Neural progenitor cell (in vitro differentiated cells): Measurements from ENCODE around the gene OAS2. TPM values are rescaled to one million over a fixed set of nuclear protein-coding genes. Genes with fewer than 3 reads are reported as not detected.

ENCODE experiments used
- DNase-seq: peaks from one replicate; pipeline ENCODE4 v3.0.0-alpha.2; 2016; ENCODE audit warnings: low spot score
- H2AFZ ChIP-seq: fragments of 200-600 bp; sonication (generic); replicated peaks from 2 replicates; pipeline ENCODE4 v1.6.1; 2016; ENCODE audit warnings: antibody characterized with exemption
- H3F3A ChIP-seq: fragments of 200-600 bp; sonication (generic); 2 replicates; pipeline ENCODE4 v1.6.1; 2016; ENCODE audit warnings: antibody characterized with exemption, low read depth
- H3K27ac ChIP-seq: fragments of 200-600 bp; sonication (generic); 2 replicates; pipeline ENCODE4 v1.5.1; 2016; ENCODE audit warnings: mild to moderate bottlenecking
- H3K27me3 ChIP-seq: fragments of 200-600 bp; sonication (generic); 2 replicates; pipeline ENCODE4 v1.6.1; 2016; ENCODE audit warnings: mild to moderate bottlenecking, moderate library complexity
- H3K36me3 ChIP-seq: fragments of 200-600 bp; sonication (generic); 2 replicates; pipeline ENCODE4 v1.5.1; 2016
- H3K4me1 ChIP-seq: fragments of 200-600 bp; sonication (generic); 2 replicates; pipeline ENCODE4 v1.6.1; 2016; ENCODE audit warnings: mixed run types
- H3K4me2 ChIP-seq: fragments of 200-600 bp; sonication (generic); 2 replicates; pipeline ENCODE4 v1.6.1; 2016
- H3K4me3 ChIP-seq: fragments of 200-600 bp; sonication (generic); 2 replicates; pipeline ENCODE4 v1.5.1; 2016
- H3K79me2 ChIP-seq: fragments of 200-600 bp; sonication (generic); 2 replicates; pipeline ENCODE4 v1.6.1; 2016; ENCODE audit warnings: low read depth
- H3K9ac ChIP-seq: fragments of 200-600 bp; sonication (generic); 2 replicates; pipeline ENCODE4 v1.6.1; 2016
- H3K9me3 ChIP-seq: fragments of 200-600 bp; sonication (generic); 2 replicates; pipeline ENCODE4 v1.5.1; 2016; ENCODE audit warnings: low read depth
- H4K20me1 ChIP-seq: fragments of 200-600 bp; sonication (generic); 2 replicates; pipeline ENCODE4 v1.6.1; 2016; ENCODE audit warnings: low read depth
- H3K27ac Mint-ChIP-seq: 3 replicates; pipeline ENCODE4 v1.8.0; 2021; ENCODE audit warnings: mixed read lengths
- H3K27me3 Mint-ChIP-seq: 2 replicates; pipeline ENCODE4 v1.8.0; 2022; ENCODE audit warnings: low read depth, mild to moderate bottlenecking, inconsistent platforms, moderate library complexity, mixed read lengths; ENCODE audit not compliant: insufficient read depth
- H3K36me3 Mint-ChIP-seq: 3 replicates; pipeline ENCODE4 v1.8.0; 2021; ENCODE audit warnings: mixed read lengths
- H3K4me1 Mint-ChIP-seq: 3 replicates; pipeline ENCODE4 v1.8.0; 2021; ENCODE audit warnings: mixed read lengths
- H3K4me3 Mint-ChIP-seq: 3 replicates; pipeline ENCODE4 v1.8.0; 2021; ENCODE audit warnings: mild to moderate bottlenecking, moderate library complexity, mixed read lengths
- H3K9me3 Mint-ChIP-seq: 3 replicates; pipeline ENCODE4 v1.8.0; 2020; ENCODE audit warnings: mixed read lengths
- CTCF ChIP-seq: fragments of 200-600 bp; sonication (generic); IDR thresholded peaks from 2 replicates; pipeline ENCODE4 v1.5.1; 2017; ENCODE audit warnings: antibody characterized with exemption, mild to moderate bottlenecking
- EZH2 ChIP-seq: fragments of 200-600 bp; sonication (generic); IDR thresholded peaks from 2 replicates; pipeline ENCODE4 v1.6.1; 2017; ENCODE audit warnings: antibody characterized with exemption, mild to moderate bottlenecking, moderate library complexity
- EZH2phosphoT487 ChIP-seq: fragments of 200-600 bp; sonication (generic); IDR thresholded peaks from 2 replicates; pipeline ENCODE4 v1.6.1; 2017; ENCODE audit warnings: antibody characterized with exemption
- total RNA-seq: library from RNA; depleted of rRNA; stranded (reverse); fragments of >200 nt; gene quantifications from 2 replicates; pipeline ENCODE4 v1.2.3, GENCODE V29; 2015; ENCODE audit warnings: low replicate concordance

OAS2 gene
- total RNA-seq, 1 donor from 2014 or later = not detected

- Histone ChIP-seq H3K79me2 (no peaks in the 10 kb centered on the region), H3K36me3 (no peaks in the 10 kb centered on the region), H3F3A (no peaks in the 10 kb centered on the region), H3K9ac (no peak overlapping the region), H3K4me2 (peak overlapping the region; percentile 72), H4K20me1 (no peaks in the 10 kb centered on the region), H3K27me3 (peaks cover 42% of the 10 kb centered on the region), H3K4me3 (peak overlapping the region; percentile 46), H3K27ac (no peak overlapping the region), H3K4me1 (peaks cover 10% of the 10 kb centered on the region), H2AFZ (peak overlapping the region; percentile 18), H3K9me3 (no peaks in the 10 kb centered on the region)
- Mint-ChIP-seq H3K4me3 (peak overlapping the region; percentile 66), H3K27me3 (peaks cover 11% of the 10 kb centered on the region), H3K36me3 (no peaks in the 10 kb centered on the region), H3K27ac (no peak overlapping the region), H3K4me1 (no peaks in the 10 kb centered on the region), H3K9me3 (no peaks in the 10 kb centered on the region)
- no peak for DNase-seq
- TF ChIP-seq CTCF (no peak), EZH2phosphoT487 (no peak), EZH2 (no peak)
These were observed 39.6 kb upstream of the OAS2 start for GRCh38 chr12:112938751-112939150.

GRCh38 chr12:112939761-112940381 lies 38.4 kb upstream of the OAS2 start:
- peaks cover 11% of the 10 kb centered on the region for H3K27me3 Mint-ChIP-seq
- no peak overlapping the region for H3K27ac Mint-ChIP-seq
- Histone ChIP-seq H3K9ac (no peak overlapping the region), H3K27ac (no peak overlapping the region), H2AFZ (peak overlapping the region; percentile 72), H3K4me3 (no peak overlapping the region), H4K20me1 (no peaks in the 10 kb centered on the region), H3K9me3 (no peaks in the 10 kb centered on the region), H3K27me3 (peaks cover 42% of the 10 kb centered on the region), H3K79me2 (no peaks in the 10 kb centered on the region), H3F3A (no peaks in the 10 kb centered on the region), H3K36me3 (no peaks in the 10 kb centered on the region), H3K4me1 (peaks cover 10% of the 10 kb centered on the region), H3K4me2 (peak overlapping the region; percentile 45)
- TF ChIP-seq CTCF (peak; percentile 3), EZH2phosphoT487 (no peak), EZH2 (no peak)
- no peaks in the 10 kb centered on the region for H3K36me3 Mint-ChIP-seq
- peak overlapping the region; percentile 54 for H3K4me3 Mint-ChIP-seq
- H3K9me3 Mint-ChIP-seq = no peaks in the 10 kb centered on the region
- no peak for DNase-seq
- H3K4me1 Mint-ChIP-seq = no peaks in the 10 kb centered on the region

- Histone ChIP-seq H3K27ac (no peak overlapping the region), H3K4me1 (peaks cover 10% of the 10 kb centered on the region), H3K36me3 (no peaks in the 10 kb centered on the region), H3K9me3 (no peaks in the 10 kb centered on the region), H3K27me3 (peaks cover 34% of the 10 kb centered on the region), H3K4me3 (no peak overlapping the region), H2AFZ (no peak overlapping the region), H3K9ac (no peak overlapping the region), H3K4me2 (no peak overlapping the region), H3F3A (no peaks in the 10 kb centered on the region), H3K79me2 (no peaks in the 10 kb centered on the region), H4K20me1 (no peaks in the 10 kb centered on the region)
- Mint-ChIP-seq H3K9me3 (no peaks in the 10 kb centered on the region), H3K4me3 (no peak overlapping the region), H3K4me1 (no peaks in the 10 kb centered on the region), H3K27ac (no peak overlapping the region), H3K36me3 (no peaks in the 10 kb centered on the region), H3K27me3 (peaks cover 13% of the 10 kb centered on the region)
- no peak for DNase-seq
- TF ChIP-seq EZH2 = no peak
- no peak for TF ChIP-seq CTCF
- TF ChIP-seq EZH2phosphoT487 = no peak
These were observed 36.6 kb upstream of the OAS2 start for GRCh38 chr12:112941528-112942335.
